GM12878 (cell line): Measurements from ENCODE around the gene PPP2R2B. TPM values are rescaled to one million over a fixed set of nuclear protein-coding genes. Genes with fewer than 3 reads are reported as not detected.

Experiments used
- ATAC-seq: fragments of 200-7000 bp; cut with Tn5 transposase; 3 replicates; pipeline ENCODE4 v1.9.1; 2020; ENCODE audit warnings: mild to moderate bottlenecking, moderate library complexity
- BruUV-seq: library from RNA; stranded (reverse); fragments of 400-500 nt; replicated peaks from 2 replicates; lab custom pipeline; 2021; lab: Mats Ljungman, UMichigan
- CTCF ChIA-PET: fragments of 300-600 bp; sonication (Branson Sonifier 250); formaldehyde crosslinking; extraction: SDS; loops from one replicate; lab custom pipeline; 2021; ENCODE audit warnings: inconsistent platforms; lab: Yijun Ruan, JAX
- POLR2A ChIA-PET: fragments of 350-600 bp; formaldehyde crosslinking; extraction: SDS; loops from one replicate; lab custom pipeline; 2021; ENCODE audit warnings: inconsistent platforms; lab: Charles Lee
- RAD21 ChIA-PET: fragments of 300-600 bp; sonication (Branson Sonifier 250); formaldehyde crosslinking; loops from one replicate; lab custom pipeline; 2023; ENCODE audit warnings: antibody characterized with exemption; ENCODE audit not compliant: unreplicated experiment; lab: Charles Lee
- SMC1A ChIA-PET: fragments of 300-600 bp; sonication (Branson Sonifier 250); formaldehyde crosslinking; loops from one replicate; lab custom pipeline; 2023; ENCODE audit not compliant: unreplicated experiment, uncharacterized antibody; lab: Charles Lee
- DNase-seq: peaks from one replicate; pipeline ENCODE4 v3.0.0-alpha.2; 2011; ENCODE audit warnings: low read depth, low spot score
- FAIRE-seq: peaks from 3 replicates; lab custom pipeline; 2011; peaks lifted over from hg19 to GRCh38; lab: Jason Lieb, UNC
- H2AFZ ChIP-seq: 2 replicates; pipeline ENCODE4 v1.6.0; 2011; ENCODE audit warnings: low read depth, low read length, control low read depth; ENCODE audit not compliant: control insufficient read depth
- H3K27ac ChIP-seq: 2 replicates; pipeline ENCODE4 v1.5.1; 2011; ENCODE audit warnings: control low read depth; ENCODE audit not compliant: control insufficient read depth, insufficient read depth
- H3K27me3 ChIP-seq, 2 experiments: replicated peaks in 1 of 2; 2 replicates each; pipeline versions ENCODE4 v1.6.0 to v1.6.1; 2011; ENCODE audit warnings: low read length in 1 of 2; ENCODE audit not compliant: control insufficient read depth in 2 of 2, insufficient read depth in 2 of 2
- H3K36me3 ChIP-seq, 2 experiments: 2 replicates each; pipeline ENCODE4 v1.5.1; 2011; ENCODE audit warnings: low read length in 1 of 2; ENCODE audit not compliant: control insufficient read depth in 2 of 2, insufficient read depth in 2 of 2
- H3K4me1 ChIP-seq: 2 replicates; pipeline ENCODE4 v1.6.1; 2011; ENCODE audit warnings: mild to moderate bottlenecking, low read length, moderate library complexity, mixed read lengths; ENCODE audit not compliant: control insufficient read depth, insufficient read depth
- H3K4me2 ChIP-seq: 2 replicates; pipeline ENCODE4 v1.6.0; 2011; ENCODE audit warnings: control low read depth; ENCODE audit not compliant: control insufficient read depth, insufficient read depth
- H3K4me3 ChIP-seq: fragments of 200-600 bp; sonication (generic); 2 replicates; pipeline ENCODE4 v1.5.1; 2016
- H3K79me2 ChIP-seq: 2 replicates; pipeline ENCODE4 v1.6.0; 2011; ENCODE audit warnings: low read length; ENCODE audit not compliant: control insufficient read depth, insufficient read depth
- H3K9ac ChIP-seq: 2 replicates; pipeline ENCODE4 v1.8.0; 2011; ENCODE audit warnings: low read length, control low read depth, mixed read lengths; ENCODE audit not compliant: control insufficient read depth, insufficient read depth
- H3K9me3 ChIP-seq: replicated peaks from 3 replicates; pipeline ENCODE4 v1.5.1; 2011; ENCODE audit warnings: mild to moderate bottlenecking, low read length; ENCODE audit not compliant: control insufficient read depth, insufficient read depth
- H4K20me1 ChIP-seq: 2 replicates; pipeline ENCODE4 v1.6.0; 2011; ENCODE audit not compliant: control insufficient read depth, insufficient read depth
- BHLHE40 ChIP-seq, 2 experiments: fragments of 450-650 bp in 1 of 2; IDR thresholded peaks; 2 replicates each; pipeline ENCODE4 v1.6.1; 2011 to 2017; ENCODE audit warnings: low read depth in 2 of 2, borderline replicate concordance in 1 of 2, improper control_type of control experiment in 1 of 2, low read length in 1 of 2, mild to moderate bottlenecking in 1 of 2
- BMI1 ChIP-seq: fragments of 450-650 bp; IDR thresholded peaks from 2 replicates; pipeline ENCODE4 v1.6.1; 2016; ENCODE audit warnings: mild to moderate bottlenecking, moderate library complexity, borderline replicate concordance
- CBX3 ChIP-seq: fragments of 200-600 bp; sonication (generic); IDR thresholded peaks from 2 replicates; pipeline ENCODE4 v1.6.1; 2016; ENCODE audit warnings: low read depth, borderline replicate concordance
- CHD1 ChIP-seq: IDR thresholded peaks from 2 replicates; pipeline ENCODE4 v1.6.1; 2012; ENCODE audit warnings: low read depth, low read length, improper control_type of control experiment
- DPF2 ChIP-seq: fragments of 450-650 bp; IDR thresholded peaks from 2 replicates; pipeline ENCODE4 v1.6.1; 2017; ENCODE audit warnings: mild to moderate bottlenecking
- FOS ChIP-seq: IDR thresholded peaks from 3 replicates; pipeline ENCODE4 v1.6.1; 2011; ENCODE audit warnings: borderline replicate concordance; ENCODE audit not compliant: insufficient read length; ENCODE audit errors: extremely low read depth
- IRF5 ChIP-seq: fragments of 450-650 bp; IDR thresholded peaks from 2 replicates; pipeline ENCODE4 v1.6.1; 2017; ENCODE audit warnings: borderline replicate concordance
- JUND ChIP-seq: IDR thresholded peaks from 2 replicates; pipeline ENCODE4 v1.6.1; 2012; ENCODE audit warnings: low read depth, mild to moderate bottlenecking, low read length, improper control_type of control experiment, moderate library complexity
- NRF1 ChIP-seq: conservative IDR thresholded peaks from 2 replicates; pipeline ENCODE4 v1.6.1; 2011; ENCODE audit warnings: mild to moderate bottlenecking, low read depth, low read length, improper control_type of control experiment
- PML ChIP-seq: IDR thresholded peaks from 2 replicates; pipeline ENCODE4 v1.6.1; 2012; ENCODE audit warnings: low read length, inconsistent platforms
- POLR2A ChIP-seq: IDR thresholded peaks from 2 replicates; pipeline ENCODE4 v1.6.1; 2011; ENCODE audit warnings: low read depth, mild to moderate bottlenecking, low read length
- POLR2AphosphoS5 ChIP-seq: IDR thresholded peaks from 2 replicates; pipeline ENCODE4 v1.6.1; 2011; ENCODE audit warnings: mild to moderate bottlenecking, low read length, inconsistent platforms
- RB1 ChIP-seq: fragments of 450-650 bp; formaldehyde crosslinking; IDR thresholded peaks from 2 replicates; pipeline ENCODE4 v1.6.1; 2017; ENCODE audit warnings: mild to moderate bottlenecking, borderline replicate concordance
- RBBP5 ChIP-seq: fragments of 200-600 bp; sonication (generic); conservative IDR thresholded peaks from 2 replicates; pipeline ENCODE4 v1.6.1; 2016
- RELB ChIP-seq: fragments of 450-650 bp; IDR thresholded peaks from 2 replicates; pipeline ENCODE4 v1.6.1; 2017; ENCODE audit warnings: low read depth, mild to moderate bottlenecking, moderate library complexity
- SPI1 ChIP-seq: IDR thresholded peaks from 2 replicates; pipeline ENCODE4 v1.6.1; 2011; ENCODE audit warnings: low read depth, mild to moderate bottlenecking, low read length, moderate library complexity, borderline replicate concordance; ENCODE audit not compliant: insufficient read depth
- TARDBP ChIP-seq: IDR thresholded peaks from 2 replicates; pipeline ENCODE4 v1.6.1; 2016; ENCODE audit warnings: borderline replicate concordance
- YBX1 ChIP-seq: fragments of 450-650 bp; IDR thresholded peaks from 2 replicates; pipeline ENCODE4 v1.6.1; 2016; ENCODE audit warnings: antibody characterized with exemption
- ZBTB11 ChIP-seq: fragments of 450-650 bp; formaldehyde crosslinking; IDR thresholded peaks from 2 replicates; pipeline ENCODE4 v1.5.0; 2022; ENCODE audit warnings: mild to moderate bottlenecking, missing genetic modification characterization
- ZNF217 ChIP-seq: fragments of 450-650 bp; IDR thresholded peaks from 2 replicates; pipeline ENCODE4 v1.6.1; 2017; ENCODE audit warnings: antibody characterized with exemption, mild to moderate bottlenecking
- WGBS: methylation state at CpG from one replicate; pipeline ENCODE4 v1.1.6; 2016; ENCODE audit warnings: low lambda C conversion rate; ENCODE audit not compliant: insufficient replicate concordance, insufficient coverage; ENCODE audit errors: missing lambda C conversion rate; 5-methylcytosine and 5-hydroxymethylcytosine counted together
- in situ Hi-C: fragments of 300-500 bp; cut with MboI; formaldehyde crosslinking; loops from 9 replicates; pipeline ENCODE4 v1.14.3; 2018; ENCODE audit warnings: mixed read lengths
- intact Hi-C: fragments of 100-400 bp; cut with micrococcal nuclease; formaldehyde crosslinking; loops from one replicate; pipeline ENCODE4 v1.14.2; 2022; ENCODE audit not compliant: unreplicated experiment
- polyA plus RNA-seq, 11 experiments: library from polyadenylated mRNA; depleted of rRNA in 4 of 11; unstranded in 6 of 11; stranded (reverse) in 5 of 11; fragments of >200 nt; fragmentation: Nextera tagmentation in 4 of 11; fragmentation: Illumina TruSeq in 1 of 11; extraction: Ambion mirVana in 4 of 11; extraction: Trizol in 1 of 11; gene quantifications; 1 replicate in 1 of 11; 2 replicates in 10 of 11; pipeline versions ENCODE4 v1.2.1 to v1.2.3, GENCODE V29; 2011 to 2016; ENCODE audit warnings: inconsistent platforms in 2 of 11, missing spikeins in 2 of 11, low read depth in 1 of 11
- total RNA-seq, 4 experiments: library from RNA; depleted of rRNA in 3 of 4; stranded (reverse); fragments of >200 nt in 3 of 4; fragmentation: Illumina TruSeq in 1 of 4; extraction: Trizol in 1 of 4; gene quantifications; 2 replicates each; pipeline versions ENCODE4 v1.2.1 to v1.2.3, GENCODE V29; 2013 to 2021

Gene PPP2R2B
- total and polyA plus RNA-seq, 10 of the 15 experiments (the other 5 are each of a cell fraction or from before 2014, with no cell fraction given) = not detected

- TF ChIP-seq ZBTB11 (no peak), BHLHE40 (IDR thresholded peaks at IDR 0.05; ENCODE audit: borderline replicate concordance in 1 of 2, low read depth in 2 of 2, low read length in 1 of 2) (no peak), ZNF217 (no peak), DPF2 (no peak), JUND (no peak), POLR2A (no peak), RELB (no peak)
Measured at GRCh38 chr5:146799671-146800070, 78.9 kb downstream of the PPP2R2B start (continued).

- H4K20me1 ChIP-seq = no peaks in the 10 kb centered on the region
- ChIA-PET RAD21 (no interaction called here), POLR2A (no interaction called here), SMC1A (no interaction called here), CTCF (no interaction called here)
- H3K27me3 ChIP-seq = no peaks in the 10 kb centered on the region
- in situ Hi-C loops (no loop called here), intact Hi-C loops (no loop called here)
- no peak for DNase-seq
- no peak overlapping the region for H3K9ac ChIP-seq
- H3K4me2 ChIP-seq = no peak overlapping the region
- no TSS peak for BruUV-seq
- no peak overlapping the region for H2AFZ ChIP-seq
- no peak for FAIRE-seq
- H3K9me3 ChIP-seq = no peaks in the 10 kb centered on the region
- no peak overlapping the region for H3K4me3 ChIP-seq
- WGBS = 0% methylated on average over 1 of the region's 1 CpG
- no peaks in the 10 kb centered on the region for H3K4me1 ChIP-seq
- no peaks in the 10 kb centered on the region for H3K36me3 ChIP-seq
- H3K79me2 ChIP-seq = no peaks in the 10 kb centered on the region
- ATAC-seq = no peak
- H3K27ac ChIP-seq = no peak overlapping the region
- TF ChIP-seq CHD1 (no peak), BMI1 (no peak), TARDBP (no peak), POLR2AphosphoS5 (no peak), NRF1 (no peak), IRF5 (no peak), SPI1 (no peak), YBX1 (no peak), CBX3 (no peak), PML (no peak), RB1 (no peak), RBBP5 (no peak), FOS (no peak), BHLHE40 (IDR thresholded peaks at IDR 0.05; ENCODE audit: borderline replicate concordance in 1 of 2, low read depth in 2 of 2, low read length in 1 of 2) (no peak)
Measured at GRCh38 chr5:146799231-146799630, 79.3 kb downstream of the PPP2R2B start.
